Superior temporal gyrus (tissue), 1 donor: Measurements from ENCODE around the gene SLC35G3.
"Not testable (repeated sequence)": the region's sequence is repeated elsewhere in the genome, so short reads cannot be mapped to it uniquely, and the experiment has no call there.

Experiments used
- DNase-seq: peaks from one replicate; pipeline ENCODE4 v3.0.0-alpha.2; 2016; ENCODE audit errors: extremely low spot score

The SLC35G3 gene

GRCh38 chr17:35210741-35211140 lies 16.5 kb upstream of the SLC35G3 start:
- DNase-seq = no peak

- not testable (repeated sequence) for DNase-seq
These were observed 8.4 kb upstream of the SLC35G3 start for GRCh38 chr17:35202582-35202981.

GRCh38 chr17:35195062-35195461 lies 869 bp upstream of the SLC35G3 start:
- not testable (repeated sequence) for DNase-seq

GRCh38 chr17:35192708-35193107 lies 1.5 kb downstream of the SLC35G3 start:
- DNase-seq = no peak

GRCh38 chr17:35191001-35191695 lies 3.0 kb downstream of the SLC35G3 start:
- DNase-seq = no peak

- DNase-seq = no peak
These were observed 4.9 kb downstream of the SLC35G3 start for GRCh38 chr17:35189291-35189690.

- no peak for DNase-seq
These were observed 6.1 kb downstream of the SLC35G3 start for GRCh38 chr17:35188111-35188510.

- DNase-seq = no peak
These were observed 6.7 kb downstream of the SLC35G3 start for GRCh38 chr17:35187481-35187880.

- no peak for DNase-seq
These were observed 8.3 kb downstream of the SLC35G3 start for GRCh38 chr17:35185849-35186248.

- DNase-seq = no peak
These were observed 9.9 kb downstream of the SLC35G3 start for GRCh38 chr17:35184274-35184673.

GRCh38 chr17:35183332-35183731 lies 10.9 kb downstream of the SLC35G3 start:
- DNase-seq = no peak

- DNase-seq = not testable (repeated sequence)
These were observed 14.8 kb downstream of the SLC35G3 start for GRCh38 chr17:35179379-35179778.

GRCh38 chr17:35176897-35177296 lies 17.3 kb downstream of the SLC35G3 start:
- no peak for DNase-seq

- no peak for DNase-seq
These were observed 18.4 kb downstream of the SLC35G3 start for GRCh38 chr17:35175638-35176415.

- no peak for DNase-seq
These were observed 19.3 kb downstream of the SLC35G3 start for GRCh38 chr17:35174835-35175334.

GRCh38 chr17:35172321-35172720 lies 21.9 kb downstream of the SLC35G3 start:
- not testable (repeated sequence) for DNase-seq

- no peak for DNase-seq
These were observed 22.4 kb downstream of the SLC35G3 start for GRCh38 chr17:35171834-35172233.

- peak; percentile 37 for DNase-seq
These were observed 23.0 kb downstream of the SLC35G3 start for GRCh38 chr17:35170968-35171771.

GRCh38 chr17:35169835-35170363 lies 24.3 kb downstream of the SLC35G3 start:
- no peak for DNase-seq

GRCh38 chr17:35167666-35168065 lies 26.5 kb downstream of the SLC35G3 start:
- DNase-seq = no peak

- peak; percentile 69 for DNase-seq
These were observed 27.1 kb downstream of the SLC35G3 start for GRCh38 chr17:35167046-35167445.

GRCh38 chr17:35166526-35166925 lies 27.7 kb downstream of the SLC35G3 start:
- no peak for DNase-seq
